Sigmoid colon (tissue), 4 donors: Measurements from ENCODE around the gene DNAJC27.

Source experiments
- CTCF ChIP-seq, 4 experiments: fragments of 450-650 bp in 3 of 4; fragments of 200-600 bp in 1 of 4; IDR thresholded peaks; one replicate each; pipeline ENCODE4 v1.5.1; 2016 to 2019; ENCODE audit warnings: antibody characterized with exemption in 4 of 4, mild to moderate bottlenecking in 3 of 4, moderate library complexity in 2 of 4
- EP300 ChIP-seq, 4 donors: sonication (generic); formaldehyde crosslinking; IDR thresholded peaks; one replicate each; pipeline ENCODE4 v1.6.1; 2017; ENCODE audit warnings: antibody characterized with exemption in 4 of 4
- POLR2A ChIP-seq, 2 donors: fragments of 450-650 bp; IDR thresholded peaks; one replicate each; pipeline ENCODE4 v1.6.1; 2016; ENCODE audit warnings: antibody characterized with exemption in 2 of 2, mild to moderate bottlenecking in 2 of 2, moderate library complexity in 2 of 2
- POLR2AphosphoS5 ChIP-seq, 4 donors: sonication (generic); formaldehyde crosslinking; IDR thresholded peaks; one replicate each; pipeline ENCODE4 v1.6.1; 2017; ENCODE audit warnings: antibody characterized with exemption in 4 of 4

GRCh38 chr2:24910245-24910644 lies 61.5 kb downstream of the DNAJC27 start:
- TF ChIP-seq CTCF (IDR thresholded peaks at IDR 0.05) (no peak), EP300 (IDR thresholded peaks at IDR 0.05) (no peak), POLR2A (IDR thresholded peaks at IDR 0.05) (no peak), POLR2AphosphoS5 (IDR thresholded peaks at IDR 0.05) (no peak)
